ENCODE results near the gene PPP1R1B.
A peak's percentile ranks its signal among the peaks of the same experiment; 100 is the strongest.

Gene PPP1R1B

DNA sequence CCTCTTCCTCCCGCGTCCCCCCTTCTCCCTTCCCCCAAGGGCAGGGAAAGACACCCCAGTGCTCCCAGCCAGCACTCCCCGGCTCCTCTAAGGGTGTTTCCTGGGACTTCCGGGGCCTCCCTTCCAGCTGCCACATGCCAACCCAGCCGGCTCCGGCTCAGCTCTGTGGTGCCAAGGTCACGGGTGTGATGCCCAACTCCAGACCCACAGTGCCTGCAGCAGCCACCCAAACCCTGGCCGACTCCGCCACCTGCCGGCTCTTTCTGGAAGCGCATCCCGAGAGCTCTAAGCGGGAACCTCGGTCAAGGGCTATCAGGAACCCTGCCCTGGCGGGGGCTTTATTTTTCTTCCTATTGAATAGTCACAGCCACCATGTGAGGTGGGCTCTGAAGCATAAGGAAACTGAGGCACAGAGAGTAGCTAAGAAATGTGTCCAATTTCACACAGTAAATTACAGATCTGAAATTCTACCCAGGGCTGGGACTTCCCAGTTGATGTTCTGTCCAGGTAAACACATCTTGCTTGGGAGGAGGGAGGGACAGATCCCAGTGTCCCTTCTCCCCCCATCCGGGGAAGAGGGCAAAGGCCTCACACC lies 3.3 kb upstream of the PPP1R1B start:
- 0 out of 2 replicates have a peak overlapping the region, but pooled peaks have one; percentile 63 for H2AFZ ChIP-seq (ENCODE audit: low read length)

GRCh38 chr17:39624313-39624712 lies 2.4 kb upstream of the PPP1R1B start:
- no peaks in the 10 kb centered on the region for H3K9me3 ChIP-seq (ENCODE audit: insufficient read depth, low read depth, low read length)
- no peaks in the 10 kb centered on the region for H3K36me3 ChIP-seq (ENCODE audit: insufficient read depth, low read length)

More for the DNA sequence above, 3.3 kb upstream of the PPP1R1B start:
- Histone ChIP-seq H3K4me3 (ENCODE audit: low read length, poor library complexity, severe bottlenecking) (no peak overlapping the region), H3F3A (ENCODE audit: low read depth) (no peaks in the 10 kb centered on the region), H3K4me2 (ENCODE audit: low read depth, low read length, poor library complexity, severe bottlenecking) (peak overlapping the region; percentile 38), H3K9me2 (replicated peaks; ENCODE audit: low read depth, low read length) (no peaks in the 10 kb centered on the region), H3K79me2 (ENCODE audit: insufficient read depth, low read length) (no peaks in the 10 kb centered on the region), H3K36me3 (ENCODE audit: insufficient read depth, low read length) (no peaks in the 10 kb centered on the region), H4K20me1 (ENCODE audit: insufficient read depth, low read length, poor library complexity, severe bottlenecking) (no peaks in the 10 kb centered on the region), H3K27me3 (ENCODE audit: insufficient read depth, low read length, poor library complexity, severe bottlenecking) (no peaks in the 10 kb centered on the region), H3K4me1 (ENCODE audit: insufficient read depth, low read length, poor library complexity, severe bottlenecking) (peaks cover 16% of the 10 kb centered on the region), H3K9ac (ENCODE audit: low read depth, low read length, poor library complexity, severe bottlenecking) (no peak overlapping the region), H3K9me3 (ENCODE audit: insufficient read depth, low read depth, low read length) (no peaks in the 10 kb centered on the region)
- TF ChIP-seq CTCF (conservative IDR thresholded peaks at IDR 0.05; ENCODE audit: low read length): peak; percentile 89
- no peak for TF ChIP-seq EZH2phosphoT487 (IDR thresholded peaks at IDR 0.05; ENCODE audit: borderline replicate concordance)

GRCh38 chr17:39625198-39625785 lies 1.5 kb upstream of the PPP1R1B start:
- Histone ChIP-seq H3K4me1 (ENCODE audit: insufficient read depth, low read length, poor library complexity, severe bottlenecking) (peaks cover 8% of the 10 kb centered on the region), H3F3A (ENCODE audit: low read depth) (no peaks in the 10 kb centered on the region), H3K9me3 (ENCODE audit: insufficient read depth, low read depth, low read length) (no peaks in the 10 kb centered on the region), H3K9me2 (replicated peaks; ENCODE audit: low read depth, low read length) (no peaks in the 10 kb centered on the region), H3K4me2 (ENCODE audit: low read depth, low read length, poor library complexity, severe bottlenecking) (no peak overlapping the region), H3K36me3 (ENCODE audit: insufficient read depth, low read length) (no peaks in the 10 kb centered on the region), H3K27me3 (ENCODE audit: insufficient read depth, low read length, poor library complexity, severe bottlenecking) (no peaks in the 10 kb centered on the region), H2AFZ (ENCODE audit: low read length) (no peak overlapping the region), H3K79me2 (ENCODE audit: insufficient read depth, low read length) (no peaks in the 10 kb centered on the region), H4K20me1 (ENCODE audit: insufficient read depth, low read length, poor library complexity, severe bottlenecking) (no peaks in the 10 kb centered on the region), H3K4me3 (ENCODE audit: low read length, poor library complexity, severe bottlenecking) (no peak overlapping the region), H3K9ac (ENCODE audit: low read depth, low read length, poor library complexity, severe bottlenecking) (no peak overlapping the region)
- TF ChIP-seq CTCF (conservative IDR thresholded peaks at IDR 0.05; ENCODE audit: low read length): no peak
- TF ChIP-seq EZH2phosphoT487 (IDR thresholded peaks at IDR 0.05; ENCODE audit: borderline replicate concordance): no peak

More at GRCh38 chr17:39624313-39624712, 2.4 kb upstream of the PPP1R1B start:
- TF ChIP-seq EZH2phosphoT487 (IDR thresholded peaks at IDR 0.05; ENCODE audit: borderline replicate concordance): no peak
- no peak for TF ChIP-seq CTCF (conservative IDR thresholded peaks at IDR 0.05; ENCODE audit: low read length)
- no peaks in the 10 kb centered on the region for H4K20me1 ChIP-seq (ENCODE audit: insufficient read depth, low read length, poor library complexity, severe bottlenecking)
- H3K4me3 ChIP-seq (ENCODE audit: low read length, poor library complexity, severe bottlenecking): no peak overlapping the region
- H2AFZ ChIP-seq (ENCODE audit: low read length): no peak overlapping the region
- H3K9me2 ChIP-seq (replicated peaks; ENCODE audit: low read depth, low read length): no peaks in the 10 kb centered on the region
- H3K4me2 ChIP-seq (ENCODE audit: low read depth, low read length, poor library complexity, severe bottlenecking): no peak overlapping the region
- no peaks in the 10 kb centered on the region for H3K79me2 ChIP-seq (ENCODE audit: insufficient read depth, low read length)
- no peaks in the 10 kb centered on the region for H3F3A ChIP-seq (ENCODE audit: low read depth)
- no peaks in the 10 kb centered on the region for H3K27me3 ChIP-seq (ENCODE audit: insufficient read depth, low read length, poor library complexity, severe bottlenecking)
- H3K4me1 ChIP-seq (ENCODE audit: insufficient read depth, low read length, poor library complexity, severe bottlenecking): peaks cover 8% of the 10 kb centered on the region
- no peak overlapping the region for H3K9ac ChIP-seq (ENCODE audit: low read depth, low read length, poor library complexity, severe bottlenecking)

All from Loucy (cell line).